Fibroblast of the aortic adventitia (primary cell): ENCODE data around the gene IFNAR1. TPM values are rescaled to one million over a fixed set of nuclear protein-coding genes. Genes with fewer than 3 reads are reported as not detected.
"Not testable (repeated sequence)": the region's sequence is repeated elsewhere in the genome, so short reads cannot be mapped to it uniquely, and the experiment has no call there.

Source experiments
- DNase-seq: peaks from one replicate; pipeline ENCODE4 v3.0.0-alpha.2; 2010; ENCODE audit warnings: low read depth
- H3K4me3 ChIP-seq: 2 replicates; pipeline ENCODE4 v1.5.1; 2011; ENCODE audit warnings: low read depth, mild to moderate bottlenecking, control low read depth, low read length, moderate library complexity
- total RNA-seq: library from RNA; depleted of rRNA; stranded (reverse); fragments of >200 nt; gene quantifications from 2 replicates; pipeline ENCODE4 v1.2.3, GENCODE V29; 2012; ENCODE audit warnings: low replicate concordance
- TF ChIP-seq, protein P1 (sequence below): IDR thresholded peaks from 2 replicates; pipeline ENCODE4 v1.5.1; 2011; ENCODE audit warnings: mild to moderate bottlenecking, low read length, control low read depth, inconsistent platforms; ENCODE audit not compliant: insufficient read depth

The IFNAR1 gene
- total RNA-seq, 1 donor = 39.3 TPM

DNA sequence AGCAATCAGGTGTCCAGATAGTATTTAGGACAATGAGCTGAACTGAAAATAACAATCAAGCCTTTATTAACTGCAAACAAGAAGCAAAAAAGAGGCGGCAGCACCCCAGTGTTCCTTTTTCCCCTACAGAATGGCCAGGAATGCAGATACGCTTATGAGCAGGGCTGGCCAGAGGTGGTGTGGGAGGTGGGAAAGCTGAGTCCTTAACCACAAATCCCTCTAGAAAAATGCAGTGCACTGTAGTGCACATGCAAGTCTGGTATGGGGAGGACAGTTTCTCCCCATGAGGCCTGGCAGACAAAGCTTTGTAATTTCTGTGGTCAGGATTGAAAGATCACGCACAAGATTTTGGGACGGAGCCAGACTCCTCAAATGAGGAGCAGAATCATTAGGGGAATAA lies 10.7 kb upstream of the IFNAR1 start:
- H3K4me3 ChIP-seq = no peak overlapping the region
- DNase-seq = no peak
- TF ChIP-seq, protein P1, sequence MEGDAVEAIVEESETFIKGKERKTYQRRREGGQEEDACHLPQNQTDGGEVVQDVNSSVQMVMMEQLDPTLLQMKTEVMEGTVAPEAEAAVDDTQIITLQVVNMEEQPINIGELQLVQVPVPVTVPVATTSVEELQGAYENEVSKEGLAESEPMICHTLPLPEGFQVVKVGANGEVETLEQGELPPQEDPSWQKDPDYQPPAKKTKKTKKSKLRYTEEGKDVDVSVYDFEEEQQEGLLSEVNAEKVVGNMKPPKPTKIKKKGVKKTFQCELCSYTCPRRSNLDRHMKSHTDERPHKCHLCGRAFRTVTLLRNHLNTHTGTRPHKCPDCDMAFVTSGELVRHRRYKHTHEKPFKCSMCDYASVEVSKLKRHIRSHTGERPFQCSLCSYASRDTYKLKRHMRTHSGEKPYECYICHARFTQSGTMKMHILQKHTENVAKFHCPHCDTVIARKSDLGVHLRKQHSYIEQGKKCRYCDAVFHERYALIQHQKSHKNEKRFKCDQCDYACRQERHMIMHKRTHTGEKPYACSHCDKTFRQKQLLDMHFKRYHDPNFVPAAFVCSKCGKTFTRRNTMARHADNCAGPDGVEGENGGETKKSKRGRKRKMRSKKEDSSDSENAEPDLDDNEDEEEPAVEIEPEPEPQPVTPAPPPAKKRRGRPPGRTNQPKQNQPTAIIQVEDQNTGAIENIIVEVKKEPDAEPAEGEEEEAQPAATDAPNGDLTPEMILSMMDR = no peak

DNA sequence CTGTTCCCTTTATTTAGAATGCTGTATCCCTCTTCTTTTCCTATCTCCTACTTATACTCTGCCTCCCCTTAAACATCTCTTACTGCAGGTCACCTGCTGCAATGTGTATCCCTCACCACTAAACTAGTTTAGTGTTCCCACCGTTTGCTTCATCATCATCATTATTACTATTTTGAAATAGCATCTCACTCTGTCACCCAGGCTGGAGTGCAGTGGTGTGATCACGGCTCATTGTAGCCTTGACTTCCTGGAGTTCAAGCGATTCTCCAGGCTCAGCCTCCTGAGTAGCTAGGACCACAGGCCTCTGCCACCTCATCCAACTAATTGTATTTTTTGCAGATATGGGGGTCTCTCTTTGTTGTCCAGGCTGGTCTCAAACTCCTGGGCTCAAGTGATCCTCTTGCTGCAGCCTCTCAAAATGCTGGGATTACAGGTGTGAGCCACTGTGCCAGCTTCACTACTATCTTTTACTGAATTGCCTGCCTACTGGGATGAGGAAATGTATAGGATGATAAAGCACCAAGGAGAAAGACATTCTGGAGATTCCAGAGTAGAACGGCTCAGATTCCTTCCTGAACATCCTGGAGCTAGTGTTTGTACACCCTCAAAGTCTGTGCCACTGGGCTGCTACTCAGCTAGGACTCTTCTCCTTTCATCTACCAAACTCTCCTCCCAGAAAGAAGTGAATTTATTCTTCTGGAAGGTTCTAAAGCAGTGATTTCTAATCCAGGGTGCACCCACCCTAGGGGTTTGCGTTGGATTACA lies 8.6 kb upstream of the IFNAR1 start:
- no peak overlapping the region for H3K4me3 ChIP-seq
- DNase-seq = no peak
- TF ChIP-seq, protein P1 = no peak

DNA sequence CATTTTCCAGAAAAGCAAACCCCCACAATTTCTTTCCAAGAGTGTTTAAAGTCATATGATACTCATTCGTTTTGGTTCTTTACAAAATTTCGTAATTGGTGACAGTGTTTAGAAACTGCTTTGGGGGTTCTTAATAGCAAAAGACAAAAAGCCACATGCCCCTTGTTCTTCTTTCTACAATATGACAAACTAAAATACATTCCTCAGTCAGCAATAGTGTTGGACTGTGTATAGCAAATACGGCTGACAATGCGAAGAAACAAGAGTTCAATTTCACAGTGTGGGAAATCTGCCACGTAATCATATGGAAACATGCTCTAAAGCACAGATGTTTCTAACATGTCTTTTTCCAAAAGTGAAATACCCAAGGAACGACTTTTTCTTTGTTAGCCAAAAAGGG lies 7.6 kb upstream of the IFNAR1 start:
- no peak overlapping the region for H3K4me3 ChIP-seq
- TF ChIP-seq, protein P1 = no peak
- DNase-seq = no peak

DNA sequence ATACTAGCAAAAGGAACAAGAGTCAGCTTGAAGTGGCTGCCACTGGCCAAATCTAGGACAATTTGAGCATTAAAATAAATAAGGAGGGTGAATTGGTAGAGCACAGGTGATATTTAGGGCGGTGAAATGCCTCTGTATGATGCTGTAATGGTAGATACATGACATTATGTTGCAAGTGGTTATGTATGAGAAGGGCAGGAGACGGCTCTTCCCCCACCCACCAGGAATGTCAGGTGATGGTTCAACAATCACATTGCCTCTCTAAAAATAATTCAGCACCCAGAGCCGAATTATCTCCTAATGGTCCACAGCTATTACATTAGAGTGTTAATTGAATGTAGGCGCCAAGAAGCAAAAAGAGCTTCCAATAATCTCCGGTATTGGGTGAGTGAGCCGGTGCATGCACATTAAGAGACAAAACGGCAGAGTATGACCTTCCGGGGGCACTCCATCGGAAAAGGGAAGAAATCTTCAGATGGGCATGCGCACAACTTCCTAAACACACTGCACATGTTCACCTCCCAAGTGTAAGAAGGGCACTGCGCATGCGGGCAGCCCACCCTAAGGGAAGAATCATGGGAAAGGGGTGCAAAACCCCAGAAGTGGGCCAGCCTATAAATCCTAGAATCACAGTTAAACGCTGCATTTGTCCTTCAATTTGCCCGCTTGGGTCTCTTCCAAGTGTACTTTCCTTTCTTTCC lies 6.8 kb upstream of the IFNAR1 start:
- DNase-seq = no peak
- TF ChIP-seq, protein P1 = no peak
- no peak overlapping the region for H3K4me3 ChIP-seq

DNA sequence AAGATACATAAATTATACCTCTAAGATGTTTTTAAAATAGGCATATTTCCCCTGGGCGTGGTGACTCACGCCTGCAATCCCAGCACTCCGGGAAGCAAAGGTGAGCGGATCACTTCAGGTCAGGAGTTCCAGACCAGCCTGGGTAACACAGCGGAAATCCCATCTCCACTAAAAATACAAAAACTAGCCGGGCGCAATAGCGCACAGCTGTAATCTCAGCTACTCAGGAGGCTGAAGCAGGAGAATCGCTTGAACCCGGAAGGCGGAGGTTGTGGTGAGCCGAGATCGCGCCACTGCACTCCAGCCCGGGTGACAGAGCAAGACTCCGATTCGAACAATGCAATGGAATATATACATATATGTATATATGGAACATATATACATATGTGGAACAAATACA lies 3.8 kb upstream of the IFNAR1 start:
- H3K4me3 ChIP-seq, DNase-seq: not testable (repeated sequence)

DNA sequence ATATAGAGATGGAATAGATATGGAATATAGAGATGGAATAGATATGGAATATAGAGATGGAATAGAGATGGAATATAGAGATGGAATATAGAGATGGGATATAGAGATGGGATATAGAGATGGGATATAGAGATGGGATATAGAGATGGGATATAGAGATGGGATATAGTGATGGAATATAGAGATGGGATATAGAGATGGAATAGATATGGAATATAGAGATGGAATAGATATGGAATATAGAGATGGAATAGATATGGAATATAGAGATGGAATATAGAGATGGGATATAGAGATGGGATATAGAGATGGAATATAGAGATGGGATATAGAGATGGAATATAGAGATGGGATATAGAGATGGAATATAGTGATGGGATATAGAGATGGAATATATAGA lies 1.2 kb upstream of the IFNAR1 start:
- H3K4me3 ChIP-seq, DNase-seq: not testable (repeated sequence)

DNA sequence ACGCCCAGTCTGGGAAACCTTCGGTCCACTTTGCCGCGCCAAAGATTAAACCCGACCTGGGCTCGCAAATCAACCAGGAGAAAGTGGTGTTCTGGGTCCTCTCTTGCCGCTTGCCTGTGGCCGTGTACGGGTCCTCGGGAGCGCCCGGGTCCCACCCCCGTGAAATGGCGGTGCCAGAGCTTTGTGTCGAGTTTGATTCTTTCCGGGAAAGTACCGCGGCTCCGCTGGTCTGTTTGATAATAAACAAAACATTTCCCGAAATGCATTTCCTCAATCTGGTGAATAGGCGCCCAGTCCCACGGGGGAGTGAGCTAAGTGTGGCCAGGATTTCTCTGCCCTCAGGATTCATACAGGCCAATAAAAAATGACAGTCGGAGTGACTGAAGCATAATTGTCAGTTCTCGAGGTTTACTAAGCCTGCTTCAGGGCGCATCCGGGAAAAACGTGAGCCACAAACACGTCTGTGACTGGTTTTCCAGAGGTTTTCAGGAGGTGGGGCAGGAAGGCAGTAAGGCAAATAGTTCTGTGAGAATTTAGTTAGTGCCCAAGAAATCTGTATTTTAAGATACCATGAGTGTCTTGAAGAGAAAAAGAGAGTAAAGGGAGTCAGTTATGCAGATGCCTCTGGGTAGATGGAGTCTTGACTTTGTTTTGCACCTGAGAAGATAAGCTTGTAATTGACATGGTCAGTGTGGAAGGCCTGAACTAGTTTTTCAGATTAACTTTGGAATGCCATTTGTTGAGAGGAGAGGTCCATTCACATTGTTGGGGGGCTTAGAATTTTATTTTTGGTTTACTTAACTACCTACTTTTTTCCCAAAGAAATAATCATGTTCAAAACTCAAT lies 675 bp downstream of the IFNAR1 start:
- TF ChIP-seq, protein P1 = no peak
- peak; percentile 70 for DNase-seq
- H3K4me3 ChIP-seq = peak overlapping the region; percentile 98
